Activated CD8-positive, alpha-beta memory T cell treated with anti-CD3 and anti-CD28 coated beads for 48 hours (primary cell): ENCODE results near the gene SKAP1.
"Not testable (repeated sequence)": the region's sequence is repeated elsewhere in the genome, so short reads cannot be mapped to it uniquely, and the experiment has no call there.

ENCODE experiments used
- DNase-seq, 3 experiments: peaks; one replicate each; pipeline ENCODE4 v3.0.0-alpha.2; 2020; ENCODE audit warnings: low read depth in 2 of 3, low spot score in 2 of 3

The SKAP1 gene

GRCh38 chr17:48449335-48449734, 19.3 kb upstream of the SKAP1 start:
- not testable (repeated sequence) for DNase-seq

- DNase-seq: no peak
Observed at GRCh38 chr17:48445248-48445620, 15.2 kb upstream of the SKAP1 start.

- no peak for DNase-seq
Observed at GRCh38 chr17:48444516-48445247, 14.7 kb upstream of the SKAP1 start.

GRCh38 chr17:48443712-48444111, 13.7 kb upstream of the SKAP1 start:
- no peak for DNase-seq

DNA sequence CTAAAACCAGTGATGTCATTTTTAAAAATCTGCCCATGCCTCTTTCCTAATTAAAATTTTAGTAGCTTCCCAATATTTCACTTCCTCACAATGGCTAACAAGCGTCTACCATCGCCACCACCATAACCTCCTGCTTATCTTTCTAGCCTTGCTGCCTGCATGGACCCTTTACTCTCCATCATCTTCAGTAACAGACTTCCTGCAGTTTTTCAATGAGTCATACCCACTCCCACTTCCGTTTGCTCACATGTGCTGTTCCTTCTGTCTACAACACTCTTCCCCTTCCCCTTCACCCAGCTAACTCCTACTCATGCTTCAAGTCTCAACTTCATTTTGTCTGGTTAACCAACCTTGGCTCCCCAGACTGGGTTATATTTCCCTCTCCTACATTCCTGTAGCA, 12.8 kb upstream of the SKAP1 start:
- DNase-seq: no peak

- DNase-seq: no peak
Observed at GRCh38 chr17:48441862-48442261, 11.8 kb upstream of the SKAP1 start.

GRCh38 chr17:48441231-48441711, 11.3 kb upstream of the SKAP1 start:
- DNase-seq: no peak

DNA sequence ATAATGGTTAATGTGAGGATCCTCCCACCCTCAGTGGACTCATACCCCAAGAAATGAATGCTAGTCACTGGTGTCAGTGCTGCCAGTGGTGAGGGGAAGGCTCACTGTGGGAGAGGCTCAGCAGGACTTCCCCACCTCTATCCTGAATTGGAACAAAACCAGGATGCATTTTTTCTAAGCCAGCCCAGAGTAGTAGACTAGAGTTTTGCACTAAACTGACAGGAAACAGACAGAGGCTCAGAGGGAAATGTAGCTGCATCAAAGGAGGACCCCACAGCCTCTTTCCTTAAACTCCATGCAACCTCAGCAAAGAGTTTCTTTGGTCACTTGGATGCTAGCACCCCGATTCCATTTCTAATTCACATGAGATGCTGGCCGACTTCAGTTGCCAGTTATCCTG, 10.7 kb upstream of the SKAP1 start:
- DNase-seq: no peak

DNA sequence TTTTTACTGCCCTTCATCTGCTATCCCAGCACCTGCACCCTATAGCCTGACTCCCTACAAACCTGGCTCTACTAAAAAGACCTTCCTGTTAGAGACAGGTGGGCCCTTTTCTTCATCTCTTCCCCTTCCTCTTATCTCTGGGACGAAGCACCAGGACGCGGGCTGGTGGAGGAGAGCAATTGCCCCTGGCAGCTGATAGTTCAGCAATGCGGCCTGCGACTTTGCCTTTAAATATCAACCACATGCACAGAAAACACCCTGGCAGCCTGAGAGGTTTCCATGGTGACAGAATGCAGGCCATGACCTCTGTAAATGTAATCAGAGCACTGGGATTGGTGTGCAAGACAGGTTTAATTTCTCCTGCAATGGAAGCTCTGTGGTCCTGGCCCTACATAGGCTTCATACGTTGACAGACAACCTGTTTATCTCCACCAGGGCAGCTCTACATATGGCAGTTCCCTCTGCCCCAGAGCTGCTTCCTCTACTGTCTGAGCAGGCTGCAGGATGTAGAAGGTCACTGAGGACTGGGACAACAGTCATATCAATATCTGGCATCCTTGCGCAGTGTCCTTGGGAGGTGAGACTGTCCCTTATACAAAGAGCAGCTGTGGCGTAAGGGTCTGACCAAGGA, 10.0 kb upstream of the SKAP1 start:
- DNase-seq: no peak

DNA sequence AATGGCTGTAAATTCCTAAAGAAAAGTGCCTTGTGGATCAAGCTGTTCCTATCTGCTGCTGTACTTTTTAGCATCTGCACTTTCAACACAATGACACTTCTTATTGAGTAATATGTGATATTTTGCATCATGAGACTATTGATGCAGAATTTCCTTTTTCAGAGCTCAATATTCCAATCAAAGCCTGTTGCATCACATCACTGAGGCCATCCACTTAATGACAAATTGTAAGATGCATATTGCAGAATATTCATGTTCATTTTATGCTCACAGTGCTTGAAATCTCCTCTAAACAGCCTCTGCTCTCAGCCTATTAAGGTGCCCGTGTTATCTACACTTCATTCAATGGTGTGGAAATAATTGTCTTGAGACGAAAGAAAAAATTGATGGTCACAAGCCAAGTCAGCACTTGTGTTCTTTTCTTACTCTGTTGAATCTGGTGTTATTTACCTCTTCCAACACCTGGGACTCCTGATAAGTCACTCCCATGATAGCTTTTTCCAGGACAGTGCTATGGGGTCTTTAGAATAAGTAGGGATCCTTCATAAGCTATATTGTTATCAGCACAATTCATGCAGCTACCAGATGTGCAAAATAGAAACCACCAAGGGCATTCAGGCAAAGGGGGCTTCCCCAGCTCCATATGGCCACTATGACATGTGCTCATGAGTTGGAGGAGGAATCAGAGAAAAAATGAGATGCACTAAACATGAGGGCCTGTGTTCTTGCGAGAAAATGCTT, 9.3 kb upstream of the SKAP1 start:
- no peak for DNase-seq

- DNase-seq: no peak
Observed at GRCh38 chr17:48438516-48439061, 8.6 kb upstream of the SKAP1 start.

DNA sequence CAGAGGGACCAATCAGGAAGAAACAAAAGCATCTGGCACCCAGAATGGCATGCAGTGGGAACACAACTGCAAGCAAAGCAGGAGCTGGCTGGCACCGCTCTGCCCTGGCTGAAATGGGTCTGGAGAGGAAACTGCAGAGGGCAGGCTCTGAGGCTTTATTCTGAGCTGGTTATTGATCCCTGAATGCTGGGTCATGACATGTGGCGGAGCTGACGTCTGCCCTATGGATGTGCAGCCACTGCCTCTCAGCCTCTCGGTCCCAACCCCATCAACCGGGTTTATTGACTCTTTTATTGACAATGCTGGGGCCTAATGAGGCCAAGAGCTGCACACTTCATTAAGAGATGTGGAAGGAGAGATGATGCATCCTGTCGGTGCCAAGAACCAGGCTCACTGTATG, 3.9 kb upstream of the SKAP1 start:
- DNase-seq: no peak

DNA sequence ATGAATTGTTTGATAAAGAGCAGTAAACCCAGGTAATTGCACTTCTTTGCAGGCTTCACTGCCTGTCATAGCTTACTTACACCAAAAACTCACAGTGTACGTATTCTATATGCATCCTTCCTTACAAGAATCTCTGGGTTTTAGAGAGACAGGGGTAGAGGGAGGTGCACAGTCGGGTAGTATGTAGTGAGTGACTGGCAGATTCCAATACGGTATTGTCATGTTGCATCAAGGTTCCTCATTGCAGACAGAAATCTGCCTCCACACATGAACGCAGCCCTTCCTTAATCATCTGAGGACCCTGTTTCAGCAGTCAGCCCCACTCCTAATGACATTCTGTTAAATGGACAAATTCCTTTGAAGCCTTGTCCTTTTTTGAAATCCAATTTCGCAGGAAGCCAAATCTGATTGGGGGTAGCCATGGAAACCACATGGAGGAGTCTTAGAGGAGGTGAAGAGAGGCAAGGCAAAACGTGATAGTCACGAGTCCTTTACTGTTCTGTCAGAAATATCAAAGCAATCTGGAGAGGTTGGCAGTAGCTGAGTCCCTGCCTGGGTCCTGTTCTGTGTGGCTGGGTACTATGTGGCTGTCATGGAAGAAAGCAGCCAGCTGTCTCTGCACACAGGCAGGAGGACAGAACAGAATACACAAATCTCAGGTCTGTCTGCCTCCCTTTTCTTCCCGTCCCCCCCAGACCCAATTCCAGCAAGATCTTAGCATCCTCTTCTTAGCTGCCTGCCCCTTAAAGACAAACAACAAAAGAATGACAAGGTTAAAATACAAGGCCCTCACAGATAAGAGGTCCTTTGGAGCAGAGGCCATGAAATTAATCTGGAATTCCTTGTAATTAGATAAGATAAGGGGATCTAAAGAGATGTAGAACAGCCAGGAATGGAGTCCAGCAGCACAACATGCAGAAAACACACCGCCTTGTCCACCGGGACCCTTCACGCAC, 3.1 kb upstream of the SKAP1 start:
- DNase-seq: no peak

- DNase-seq: peak in 1 of 3 experiments; percentile 24
Observed at GRCh38 chr17:48429156-48429555, 858 bp downstream of the SKAP1 start.

GRCh38 chr17:48427598-48427997, 2.4 kb downstream of the SKAP1 start:
- no peak for DNase-seq

GRCh38 chr17:48426761-48427500, 3.1 kb downstream of the SKAP1 start:
- DNase-seq: no peak

GRCh38 chr17:48426019-48426665, 3.9 kb downstream of the SKAP1 start:
- no peak for DNase-seq

- not testable (repeated sequence) for DNase-seq
Observed at GRCh38 chr17:48422060-48422459, 8.0 kb downstream of the SKAP1 start.

- DNase-seq: no peak
Observed at GRCh38 chr17:48420823-48421222, 9.2 kb downstream of the SKAP1 start.

GRCh38 chr17:48416971-48417370, 13.0 kb downstream of the SKAP1 start:
- no peak for DNase-seq
